CD4-positive, CD25-positive, alpha-beta regulatory T cell (primary cell): ENCODE results near the gene IKBKE. TPM values are rescaled to one million over a fixed set of nuclear protein-coding genes. Genes with fewer than 3 reads are reported as not detected.

ENCODE experiments used
- ATAC-seq, 2 donors: fragments of 150-1000 bp; cut with Tn5 transposase; one replicate each; pipeline ENCODE4 v1.10.0; 2021; ENCODE audit warnings: low read depth in 2 of 2, moderate number of reproducible peaks in 2 of 2, moderate library complexity in 1 of 2
- DNase-seq, 3 donors: peaks; one replicate each; pipeline versions ENCODE4 v3.0.0 to v3.0.0-alpha.2; 2012 to 2022; ENCODE audit warnings: mixed read lengths in 1 of 3
- H3K27ac ChIP-seq: one replicate; pipeline ENCODE4 v1.7.0; 2013; ENCODE audit warnings: mild to moderate bottlenecking, low read length; ENCODE audit not compliant: insufficient read depth, poor library complexity, severe bottlenecking
- H3K27me3 ChIP-seq: one replicate; pipeline ENCODE4 v1.7.0; 2013; ENCODE audit warnings: low read length; ENCODE audit not compliant: control insufficient read depth, insufficient read depth
- H3K36me3 ChIP-seq: one replicate; pipeline ENCODE4 v1.7.0; 2013; ENCODE audit warnings: mild to moderate bottlenecking, low read length, moderate library complexity; ENCODE audit not compliant: control insufficient read depth, insufficient read depth
- H3K4me1 ChIP-seq: 2 replicates; pipeline ENCODE4 v1.7.0; 2013; ENCODE audit warnings: mild to moderate bottlenecking, low read length; ENCODE audit not compliant: insufficient read depth, control insufficient read depth, poor library complexity, severe bottlenecking
- H3K4me3 ChIP-seq: one replicate; pipeline ENCODE4 v1.7.0; 2013; ENCODE audit warnings: low read depth, mild to moderate bottlenecking, low read length, moderate library complexity
- H3K9me3 ChIP-seq, 2 experiments: 1 replicate in 1 of 2; 2 replicates in 1 of 2; pipeline ENCODE4 v1.7.0; 2013; ENCODE audit warnings: low read length in 2 of 2, mild to moderate bottlenecking in 1 of 2, moderate library complexity in 1 of 2; ENCODE audit not compliant: control insufficient read depth in 2 of 2
- H3K27ac Mint-ChIP-seq, 3 donors: one replicate each; pipeline ENCODE4 v1.8.0; 2020 to 2022; ENCODE audit warnings: mild to moderate bottlenecking in 3 of 3, mixed read lengths in 3 of 3, moderate library complexity in 2 of 3
- H3K27me3 Mint-ChIP-seq: one replicate; pipeline ENCODE4 v1.8.0; 2022; ENCODE audit warnings: mild to moderate bottlenecking, mixed read lengths
- H3K36me3 Mint-ChIP-seq: one replicate; pipeline ENCODE4 v1.8.0; 2020; ENCODE audit warnings: mixed read lengths
- H3K4me1 Mint-ChIP-seq, 4 donors: one replicate each; pipeline ENCODE4 v1.8.0; 2020 to 2022; ENCODE audit warnings: mixed read lengths in 4 of 4, mild to moderate bottlenecking in 1 of 4
- H3K4me3 Mint-ChIP-seq, 4 donors: one replicate each; pipeline ENCODE4 v1.8.0; 2020 to 2022; ENCODE audit warnings: mild to moderate bottlenecking in 4 of 4, mixed read lengths in 4 of 4, moderate library complexity in 3 of 4
- H3K9me3 Mint-ChIP-seq, 7 donors: one replicate each; pipeline ENCODE4 v1.8.0; 2020 to 2022; ENCODE audit warnings: mixed read lengths in 7 of 7, mild to moderate bottlenecking in 3 of 7, moderate library complexity in 2 of 7
- polyA plus RNA-seq, 4 donors: library from polyadenylated mRNA; unstranded; fragments of 300-500 nt; fragmentation: Illumina TruSeq; gene quantifications; one replicate each; pipeline ENCODE4 v1.2.3, GENCODE V29; 2021
- total RNA-seq: library from RNA; stranded (reverse); gene quantifications from one replicate; pipeline ENCODE4 v1.2.3, GENCODE V29; 2022

IKBKE gene
- total and polyA plus RNA-seq, 5 donors from 2014 or later, result 55.3 to 87.4 (median 78.3) TPM

- Histone ChIP-seq H3K4me3 (no peak overlapping the region), H3K27ac (no peak overlapping the region), H3K4me1 (no peaks in the 10 kb centered on the region), H3K36me3 (peaks cover 69% of the 10 kb centered on the region), H3K27me3 (no peaks in the 10 kb centered on the region), H3K9me3 (no peaks in the 10 kb centered on the region)
- Mint-ChIP-seq H3K36me3 (peaks cover 51% of the 10 kb centered on the region), H3K27me3 (no peaks in the 10 kb centered on the region), H3K9me3 (no peaks in the 10 kb centered on the region), H3K4me3 (no peak overlapping the region), H3K27ac (peak overlapping the region in 2 of 3 donors; percentile 32 to 86), H3K4me1 (no peaks in the 10 kb centered on the region)
- ATAC-seq, result no peak
- no peak for DNase-seq
Measured at GRCh38 chr1:206447792-206448191, 22.5 kb upstream of the IKBKE start.

DNA sequence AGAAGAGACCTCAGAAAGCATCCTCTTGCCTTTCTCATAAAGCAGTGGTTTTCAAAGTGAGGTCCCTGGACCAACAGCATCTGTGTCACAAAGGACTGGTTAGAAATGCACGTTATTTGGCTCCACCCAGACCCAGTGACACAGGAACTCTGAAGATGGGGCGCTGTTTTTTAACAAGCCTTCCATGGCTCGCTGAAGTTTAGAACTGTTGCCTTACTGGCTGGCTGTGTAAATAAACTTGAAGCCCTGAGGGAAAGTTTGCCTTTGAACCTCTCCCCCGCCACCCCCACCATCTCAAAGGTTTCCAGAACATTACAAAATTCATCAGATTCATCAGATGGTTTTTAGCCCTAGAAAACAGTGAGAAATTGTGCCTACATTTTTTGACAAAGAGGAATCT lies 21.8 kb upstream of the IKBKE start:
- Histone ChIP-seq H3K27me3 (no peaks in the 10 kb centered on the region), H3K9me3 (no peaks in the 10 kb centered on the region), H3K27ac (no peak overlapping the region), H3K36me3 (peaks cover 71% of the 10 kb centered on the region), H3K4me3 (no peak overlapping the region), H3K4me1 (no peaks in the 10 kb centered on the region)
- Mint-ChIP-seq H3K4me1 (no peaks in the 10 kb centered on the region), H3K9me3 (no peaks in the 10 kb centered on the region), H3K4me3 (no peak overlapping the region), H3K27me3 (no peaks in the 10 kb centered on the region), H3K27ac (no peak overlapping the region), H3K36me3 (peaks cover 48% of the 10 kb centered on the region)
- no peak for ATAC-seq
- no peak for DNase-seq

- Mint-ChIP-seq H3K4me3 (peak overlapping the region in 1 of 4 donors; percentile 30), H3K27ac (no peak overlapping the region), H3K36me3 (peaks cover 47% of the 10 kb centered on the region), H3K27me3 (no peaks in the 10 kb centered on the region), H3K9me3 (no peaks in the 10 kb centered on the region), H3K4me1 (no peaks in the 10 kb centered on the region)
- H3K27ac ChIP-seq, result no peak overlapping the region
- ATAC-seq (no peak), DNase-seq (no peak)
- peaks cover 71% of the 10 kb centered on the region for H3K36me3 ChIP-seq
- H3K27me3 ChIP-seq, result no peaks in the 10 kb centered on the region
- H3K9me3 ChIP-seq, result no peaks in the 10 kb centered on the region
- no peak overlapping the region for H3K4me3 ChIP-seq
- H3K4me1 ChIP-seq, result no peaks in the 10 kb centered on the region
Measured at GRCh38 chr1:206449565-206449964, 20.7 kb upstream of the IKBKE start.

GRCh38 chr1:206450281-206450680 lies 20.0 kb upstream of the IKBKE start:
- no peaks in the 10 kb centered on the region for H3K27me3 Mint-ChIP-seq
- H3K36me3 Mint-ChIP-seq, result peaks cover 45% of the 10 kb centered on the region
- no peak for DNase-seq
- H3K27ac Mint-ChIP-seq, result peak overlapping the region in 1 of 3 donors; percentile 1
- no peaks in the 10 kb centered on the region for H3K9me3 Mint-ChIP-seq
- peaks cover 72% of the 10 kb centered on the region for H3K36me3 ChIP-seq
- no peaks in the 10 kb centered on the region for H3K4me1 ChIP-seq
- H3K4me3 ChIP-seq, result no peak overlapping the region
- ATAC-seq, result no peak
- no peak overlapping the region for H3K27ac ChIP-seq
- H3K4me3 Mint-ChIP-seq, result no peak overlapping the region
- no peaks in the 10 kb centered on the region for H3K27me3 ChIP-seq
- peaks cover 0 to under 1% (median 0%) of the 10 kb centered on the region in 4 donors for H3K4me1 Mint-ChIP-seq
- no peaks in the 10 kb centered on the region for H3K9me3 ChIP-seq

DNA sequence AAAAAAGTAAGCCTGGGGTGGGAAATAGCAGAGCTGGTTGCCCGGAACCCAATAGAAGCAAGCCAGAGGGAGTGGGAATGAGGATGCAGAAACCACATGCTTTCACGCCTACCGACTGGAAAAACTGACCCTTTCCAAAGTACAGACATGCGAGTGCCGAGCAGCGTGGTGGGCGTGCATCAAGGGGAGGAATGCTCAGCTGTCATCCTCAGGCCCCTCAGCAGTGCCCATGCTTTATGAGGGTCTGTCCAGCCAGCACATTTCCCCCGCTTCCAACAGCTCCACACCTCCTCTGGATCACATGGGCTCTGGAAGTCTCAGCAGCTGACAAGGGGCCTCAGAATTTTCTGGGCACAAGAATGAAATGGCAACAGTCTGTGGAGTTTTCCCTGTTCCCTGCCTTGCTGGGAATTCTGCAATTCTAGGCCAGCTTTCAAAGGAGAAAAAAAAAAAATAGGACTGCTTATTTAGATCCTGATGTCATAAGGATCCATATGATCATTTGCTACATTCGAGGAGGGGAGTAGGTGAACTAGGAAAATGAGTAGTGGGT lies 19.1 kb upstream of the IKBKE start:
- peaks cover 43% of the 10 kb centered on the region for H3K36me3 Mint-ChIP-seq
- no peak for ATAC-seq

DNA sequence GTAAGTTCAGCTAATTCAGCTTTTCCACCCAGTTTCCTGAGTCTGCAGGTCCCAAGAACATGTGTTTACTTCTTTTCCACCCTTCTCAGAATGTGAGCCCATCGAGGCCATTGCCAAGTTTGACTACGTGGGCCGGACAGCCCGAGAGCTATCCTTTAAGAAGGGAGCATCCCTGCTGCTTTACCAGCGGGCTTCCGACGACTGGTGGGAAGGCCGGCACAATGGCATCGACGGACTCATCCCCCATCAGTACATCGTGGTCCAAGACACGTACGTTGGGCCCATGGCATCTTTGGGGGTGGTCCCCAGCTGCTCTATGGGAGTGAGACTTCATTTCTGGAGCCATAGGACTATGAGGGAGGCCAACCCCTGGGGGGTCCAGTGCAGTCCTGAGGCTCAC lies 17.2 kb upstream of the IKBKE start:
- Histone ChIP-seq H3K27ac (no peak overlapping the region), H3K4me3 (no peak overlapping the region), H3K27me3 (no peaks in the 10 kb centered on the region), H3K4me1 (peaks cover 13% of the 10 kb centered on the region), H3K36me3 (peaks cover 53% of the 10 kb centered on the region), H3K9me3 (no peaks in the 10 kb centered on the region)
- H3K27me3 Mint-ChIP-seq, result no peaks in the 10 kb centered on the region
- peaks cover 32% of the 10 kb centered on the region for H3K36me3 Mint-ChIP-seq
- no peaks in the 10 kb centered on the region for H3K9me3 Mint-ChIP-seq
- no peak overlapping the region for H3K4me3 Mint-ChIP-seq
- H3K4me1 Mint-ChIP-seq, result peaks cover 8 to 11% (median 11%) of the 10 kb centered on the region in 4 donors
- no peak for ATAC-seq
- no peak for DNase-seq
- no peak overlapping the region for H3K27ac Mint-ChIP-seq

More for the DNA sequence above, 19.1 kb upstream of the IKBKE start:
- Mint-ChIP-seq H3K27me3 (no peaks in the 10 kb centered on the region), H3K4me3 (no peak overlapping the region), H3K27ac (no peak overlapping the region), H3K4me1 (peaks cover 0 to 3% (median 1%) of the 10 kb centered on the region in 4 donors), H3K9me3 (no peaks in the 10 kb centered on the region)
- peaks cover 69% of the 10 kb centered on the region for H3K36me3 ChIP-seq
- H3K27me3 ChIP-seq, result no peaks in the 10 kb centered on the region
- H3K27ac ChIP-seq, result no peak overlapping the region
- no peak for DNase-seq
- H3K4me3 ChIP-seq, result no peak overlapping the region
- no peaks in the 10 kb centered on the region for H3K9me3 ChIP-seq
- H3K4me1 ChIP-seq, result no peaks in the 10 kb centered on the region

- no peak for ATAC-seq
- Mint-ChIP-seq H3K36me3 (peaks cover 24% of the 10 kb centered on the region), H3K4me3 (no peak overlapping the region), H3K27me3 (no peaks in the 10 kb centered on the region), H3K27ac (peak overlapping the region in 2 of 3 donors; percentile 11 to 35), H3K4me1 (peaks cover 8 to 11% (median 11%) of the 10 kb centered on the region in 4 donors), H3K9me3 (no peaks in the 10 kb centered on the region)
- Histone ChIP-seq H3K4me3 (no peak overlapping the region), H3K4me1 (peaks cover 13% of the 10 kb centered on the region), H3K27ac (no peak overlapping the region), H3K27me3 (no peaks in the 10 kb centered on the region), H3K36me3 (peaks cover 44% of the 10 kb centered on the region), H3K9me3 (no peaks in the 10 kb centered on the region)
- no peak for DNase-seq
Measured at GRCh38 chr1:206455289-206455665, 15.0 kb upstream of the IKBKE start.

DNA sequence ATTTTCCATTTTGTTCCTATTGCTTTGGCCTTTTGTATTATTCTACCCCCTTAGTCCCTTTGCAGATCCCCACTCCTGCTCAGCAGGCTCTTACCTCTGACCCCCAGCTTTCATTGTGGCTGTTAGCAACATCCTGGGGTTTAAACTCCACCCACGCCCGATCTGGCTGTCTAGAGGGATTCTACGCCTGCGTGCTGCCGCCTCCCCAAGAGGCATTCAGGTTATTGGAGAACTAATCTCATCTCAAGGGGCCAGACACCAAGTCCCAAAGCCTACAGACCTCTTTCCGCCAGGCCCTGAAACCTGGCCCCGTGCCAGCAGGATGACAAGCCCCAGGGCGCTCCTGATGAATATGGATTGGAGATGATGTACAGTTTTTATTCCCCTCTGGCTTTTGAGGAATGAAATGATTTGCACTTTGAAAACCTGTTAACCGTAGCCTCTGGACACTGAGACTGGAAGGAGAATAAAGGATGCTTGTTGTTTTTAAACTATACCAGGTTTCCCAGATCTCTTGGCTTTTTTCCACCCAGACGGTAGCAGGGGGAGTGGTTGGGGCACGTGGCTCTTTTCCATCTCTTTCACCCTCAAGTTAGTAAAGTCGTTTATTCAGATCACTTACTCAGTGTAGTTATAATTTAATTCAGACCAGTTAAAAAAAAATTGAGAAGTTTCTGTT lies 14.5 kb upstream of the IKBKE start:
- H3K27me3 Mint-ChIP-seq, result no peaks in the 10 kb centered on the region
- H3K4me1 Mint-ChIP-seq, result peaks cover 8 to 11% (median 11%) of the 10 kb centered on the region in 4 donors
- Histone ChIP-seq H3K27ac (no peak overlapping the region), H3K36me3 (peaks cover 39% of the 10 kb centered on the region), H3K27me3 (no peaks in the 10 kb centered on the region), H3K9me3 (no peaks in the 10 kb centered on the region), H3K4me1 (peaks cover 13% of the 10 kb centered on the region), H3K4me3 (no peak overlapping the region)
- peaks cover 24% of the 10 kb centered on the region for H3K36me3 Mint-ChIP-seq
- H3K27ac Mint-ChIP-seq, result peak overlapping the region in 2 of 3 donors; percentile 11 to 57
- peak overlapping the region in 1 of 4 donors; percentile 30 for H3K4me3 Mint-ChIP-seq
- DNase-seq, result no peak
- ATAC-seq, result no peak
- no peaks in the 10 kb centered on the region for H3K9me3 Mint-ChIP-seq
